ENCODE results near the gene SEMG1. TPM values are rescaled to one million over a fixed set of nuclear protein-coding genes. Genes with fewer than 3 reads are reported as not detected.

Gene SEMG1
- total RNA-seq, 1 donor from 2014 or later: not detected

Other genes with a start within 250 kb of the SEMG1 start
- 9.3 TPM for gene TOMM34, start 246.6 kb upstream of the SEMG1 start, total RNA-seq
- 8.9 TPM for gene STK4, start 240.5 kb upstream of the SEMG1 start, total RNA-seq
- gene KCNS1, start 105.9 kb upstream of the SEMG1 start, total RNA-seq: not detected
- gene WFDC5, start 91.9 kb upstream of the SEMG1 start, total RNA-seq: not detected
- gene WFDC12, start 82.6 kb upstream of the SEMG1 start, total RNA-seq: not detected
- not detected for gene PI3, start 32.1 kb upstream of the SEMG1 start, total RNA-seq
- gene SEMG2, start 14.3 kb downstream of the SEMG1 start, total RNA-seq: not detected
- 1.2 TPM for gene SLPI, start 47.5 kb downstream of the SEMG1 start, total RNA-seq
- not detected for gene RBPJL, start 99.8 kb downstream of the SEMG1 start, total RNA-seq
- not detected for gene MATN4, start 101.3 kb downstream of the SEMG1 start, total RNA-seq
- gene SDC4, start 141.4 kb downstream of the SEMG1 start, total RNA-seq: 80.7 TPM
- gene SYS1, start 156.1 kb downstream of the SEMG1 start, total RNA-seq: 25.3 TPM
- 1.2 TPM for gene TP53TG5, start 171.3 kb downstream of the SEMG1 start, total RNA-seq
- 350 TPM for gene DBNDD2, start 201.3 kb downstream of the SEMG1 start, total RNA-seq
- gene PIGT, start 209.1 kb downstream of the SEMG1 start, total RNA-seq: 113 TPM